Measurements from ENCODE around the gene ADCY10. TPM values are rescaled to one million over a fixed set of nuclear protein-coding genes. Genes with fewer than 3 reads are reported as not detected.

Gene ADCY10
- total RNA-seq, 1 donor from 2014 or later: not detected

- Histone ChIP-seq H3K4me3 (peak within 1 kb of the TSS; percentile 90 to 93), H3K9me3 (no peaks in the 10 kb centered on the region), H3K36me3 (no peaks in the 10 kb centered on the region), H3K27me3 (no peaks in the 10 kb centered on the region), H3K4me1 (peaks cover 43% of the 10 kb centered on the region), H3K27ac (peak within 1 kb of the TSS; percentile 97)
- TF ChIP-seq POLR2AphosphoS5 (IDR thresholded peaks at IDR 0.05; ENCODE audit: insufficient read depth in 1 of 2, low read depth in 1 of 2) (peak in 1 of 2 donors; percentile 63), CTCF (IDR thresholded peaks at IDR 0.05) (no peak), POLR2A (IDR thresholded peaks at IDR 0.05) (peak in 1 of 2 donors; percentile 16)
- DNase-seq (ENCODE audit: extremely low spot score in 2 of 2): peak in 1 of 2 donors; percentile 89
- intact Hi-C loops (cut with DNase I): no loop called here
These were observed 23.2 kb upstream of the ADCY10 start, which contains the start of gene MPC2 for GRCh38 chr1:167936930-167937708. Gene MPC2 (minus strand): TSS chr1:167937072. CDS start chr1:167935841, 1,231 bp downstream.

- Histone ChIP-seq H3K4me1 (peaks cover 43% of the 10 kb centered on the region), H3K9me3 (no peaks in the 10 kb centered on the region), H3K36me3 (no peaks in the 10 kb centered on the region), H3K27me3 (no peaks in the 10 kb centered on the region), H3K4me3 (peak within 1 kb of the TSS; percentile 90 to 93), H3K27ac (peak within 1 kb of the TSS; percentile 97)
- peak; percentile 98 to 99 for DNase-seq (ENCODE audit: extremely low spot score in 2 of 2)
- TF ChIP-seq POLR2AphosphoS5 (IDR thresholded peaks at IDR 0.05; ENCODE audit: insufficient read depth in 1 of 2, low read depth in 1 of 2): peak; percentile 87 to 90
- peak; percentile 44 to 93 for TF ChIP-seq POLR2A (IDR thresholded peaks at IDR 0.05)
- TF ChIP-seq CTCF (IDR thresholded peaks at IDR 0.05): no peak
- intact Hi-C loops (cut with DNase I): no loop called here
These were observed 22.4 kb upstream of the ADCY10 start, which contains the start of gene DCAF6 for GRCh38 chr1:167936068-167936929. Gene DCAF6 (plus strand): TSS chr1:167936683. CDS start chr1:167936912, 229 bp downstream.

- intact Hi-C loops (cut with DNase I): no loop called here
- Histone ChIP-seq H3K4me3 (peak overlapping the region; percentile 90 to 93), H3K27me3 (no peaks in the 10 kb centered on the region), H3K36me3 (no peaks in the 10 kb centered on the region), H3K9me3 (no peaks in the 10 kb centered on the region), H3K4me1 (peaks cover 43% of the 10 kb centered on the region), H3K27ac (peak overlapping the region; percentile 97)
- no peak for DNase-seq (ENCODE audit: extremely low spot score in 2 of 2)
- TF ChIP-seq POLR2AphosphoS5 (IDR thresholded peaks at IDR 0.05; ENCODE audit: insufficient read depth in 1 of 2, low read depth in 1 of 2) (peak in 1 of 2 donors; percentile 92), POLR2A (IDR thresholded peaks at IDR 0.05) (peak in 1 of 2 donors; percentile 80), CTCF (IDR thresholded peaks at IDR 0.05) (peak in 1 of 3 experiments; percentile 8)
These were observed 21.5 kb upstream of the ADCY10 start for GRCh38 chr1:167935216-167936067.

GRCh38 chr1:167934426-167935215 lies 20.7 kb upstream of the ADCY10 start:
- intact Hi-C loops (cut with DNase I): no loop called here
- no peak for TF ChIP-seq POLR2AphosphoS5 (IDR thresholded peaks at IDR 0.05; ENCODE audit: insufficient read depth in 1 of 2, low read depth in 1 of 2)
- H3K27ac ChIP-seq: peak overlapping the region; percentile 97
- H3K4me1 ChIP-seq: peaks cover 43% of the 10 kb centered on the region
- H3K36me3 ChIP-seq: no peaks in the 10 kb centered on the region
- H3K4me3 ChIP-seq: peak overlapping the region; percentile 90 to 93
- H3K9me3 ChIP-seq: no peaks in the 10 kb centered on the region
- no peak for DNase-seq (ENCODE audit: extremely low spot score in 2 of 2)
- H3K27me3 ChIP-seq: no peaks in the 10 kb centered on the region

Measured in vagina (tissue), 2 donors.